Muscle layer of colon (tissue), 2 donors: ENCODE results near the gene APPL1.

Source experiments
- H3K27ac ChIP-seq: one replicate; pipeline ENCODE4 v1.7.0; 2013; ENCODE audit warnings: low read depth, mild to moderate bottlenecking, low read length, moderate library complexity
- H3K27me3 ChIP-seq, 2 donors: one replicate each; pipeline ENCODE4 v1.7.0; 2013; ENCODE audit warnings: low read length in 2 of 2, mild to moderate bottlenecking in 2 of 2; ENCODE audit not compliant: insufficient read depth in 2 of 2, control insufficient read depth in 1 of 2
- H3K36me3 ChIP-seq: one replicate; pipeline ENCODE4 v1.7.0; 2013; ENCODE audit warnings: mild to moderate bottlenecking, low read length; ENCODE audit not compliant: insufficient read depth
- H3K4me1 ChIP-seq: one replicate; pipeline ENCODE4 v1.7.0; 2013; ENCODE audit warnings: mild to moderate bottlenecking, low read length; ENCODE audit not compliant: insufficient read depth
- H3K4me3 ChIP-seq, 2 donors: one replicate each; pipeline ENCODE4 v1.7.0; 2013; ENCODE audit warnings: low read length in 2 of 2, low read depth in 1 of 2, mild to moderate bottlenecking in 1 of 2, moderate library complexity in 1 of 2
- H3K9ac ChIP-seq: one replicate; pipeline ENCODE4 v1.7.0; 2013; ENCODE audit warnings: low read length
- H3K9me3 ChIP-seq: one replicate; pipeline ENCODE4 v1.7.0; 2013; ENCODE audit warnings: mild to moderate bottlenecking, low read length
- donor health status: abdominal sarcoma.
- donor health status: Adenocarcinoma of cecum.

APPL1 gene, protein sequence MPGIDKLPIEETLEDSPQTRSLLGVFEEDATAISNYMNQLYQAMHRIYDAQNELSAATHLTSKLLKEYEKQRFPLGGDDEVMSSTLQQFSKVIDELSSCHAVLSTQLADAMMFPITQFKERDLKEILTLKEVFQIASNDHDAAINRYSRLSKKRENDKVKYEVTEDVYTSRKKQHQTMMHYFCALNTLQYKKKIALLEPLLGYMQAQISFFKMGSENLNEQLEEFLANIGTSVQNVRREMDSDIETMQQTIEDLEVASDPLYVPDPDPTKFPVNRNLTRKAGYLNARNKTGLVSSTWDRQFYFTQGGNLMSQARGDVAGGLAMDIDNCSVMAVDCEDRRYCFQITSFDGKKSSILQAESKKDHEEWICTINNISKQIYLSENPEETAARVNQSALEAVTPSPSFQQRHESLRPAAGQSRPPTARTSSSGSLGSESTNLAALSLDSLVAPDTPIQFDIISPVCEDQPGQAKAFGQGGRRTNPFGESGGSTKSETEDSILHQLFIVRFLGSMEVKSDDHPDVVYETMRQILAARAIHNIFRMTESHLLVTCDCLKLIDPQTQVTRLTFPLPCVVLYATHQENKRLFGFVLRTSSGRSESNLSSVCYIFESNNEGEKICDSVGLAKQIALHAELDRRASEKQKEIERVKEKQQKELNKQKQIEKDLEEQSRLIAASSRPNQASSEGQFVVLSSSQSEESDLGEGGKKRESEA

DNA sequence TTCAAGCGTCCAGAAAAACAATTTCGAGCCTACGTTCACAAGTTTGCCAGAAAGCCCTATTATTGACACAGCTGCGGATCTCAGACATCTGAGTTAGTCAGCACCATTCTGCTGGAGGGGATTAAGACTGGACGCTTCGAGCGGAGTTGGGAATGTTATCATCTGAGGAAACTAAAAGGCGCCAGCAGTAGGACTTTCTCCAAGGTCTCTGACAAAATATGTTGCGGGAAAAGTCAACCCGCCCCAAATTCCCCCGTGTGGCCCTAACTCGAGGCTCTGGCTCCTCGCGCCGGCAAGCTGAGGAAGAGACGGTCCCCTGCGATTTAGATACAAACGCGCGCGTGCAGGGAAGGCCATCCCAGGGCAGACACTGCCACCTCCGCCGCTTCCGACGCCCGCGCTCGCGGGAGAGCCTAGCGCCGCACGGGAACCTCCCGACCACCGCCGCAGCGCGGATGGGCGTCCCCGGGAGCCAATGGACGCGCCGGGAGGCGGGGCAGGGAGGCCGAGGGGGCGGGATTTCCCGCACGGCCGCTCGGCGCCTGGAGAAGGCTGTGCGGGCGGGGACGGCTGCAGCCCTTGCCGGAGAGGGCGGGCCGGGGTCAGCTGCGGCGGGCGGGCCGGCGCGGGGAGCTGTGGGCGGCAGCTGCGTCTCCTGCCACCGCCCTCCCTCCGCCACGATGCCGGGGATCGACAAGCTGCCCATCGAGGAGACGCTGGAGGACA, at the start of gene APPL1:
APPL1 (plus strand) TSS at position 526 of the 726 bp plus-strand sequence; CDS start at position 681, 155 bp downstream.
- H3K4me1 ChIP-seq = peaks cover 16% of the 10 kb centered on the region
- H3K27ac ChIP-seq = peak within 1 kb of the TSS; percentile 97

GRCh38 chr3:57179580-57180410, 47.7 kb upstream of the APPL1 start:
- Histone ChIP-seq H3K4me1 (no peaks in the 10 kb centered on the region), H3K4me3 (no peak overlapping the region), H3K36me3 (no peaks in the 10 kb centered on the region)

More for the DNA sequence above, at the start of gene APPL1:
- H3K9ac ChIP-seq = peak within 1 kb of the TSS; percentile 60
- no peaks in the 10 kb centered on the region for H3K36me3 ChIP-seq
- H3K27me3 ChIP-seq = no peaks in the 10 kb centered on the region
- H3K9me3 ChIP-seq = no peaks in the 10 kb centered on the region
- H3K4me3 ChIP-seq = peak within 1 kb of the TSS; percentile 80 to 87

DNA sequence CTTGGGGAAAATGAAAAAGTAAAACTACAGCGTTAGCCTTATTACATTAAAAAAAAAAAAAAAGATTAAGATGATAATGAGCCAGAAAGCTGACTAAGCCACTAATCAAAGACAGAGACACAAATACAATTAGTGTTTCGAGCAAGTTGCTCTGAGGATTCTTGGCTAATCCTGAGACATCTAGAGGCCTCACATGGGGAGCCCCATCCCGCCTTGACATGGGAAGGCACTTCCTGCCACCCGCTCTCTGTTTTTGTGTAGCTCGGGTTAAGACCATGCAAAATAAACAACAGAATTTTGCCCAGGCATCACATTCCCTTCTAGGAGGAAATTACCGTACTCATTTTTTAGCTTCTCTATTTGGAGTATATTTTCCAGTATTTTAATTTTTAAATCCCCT, 43.0 kb upstream of the APPL1 start:
- Histone ChIP-seq H3K36me3 (no peaks in the 10 kb centered on the region), H3K9ac (no peak overlapping the region), H3K27me3 (no peaks in the 10 kb centered on the region), H3K4me3 (no peak overlapping the region), H3K4me1 (no peaks in the 10 kb centered on the region), H3K27ac (no peak overlapping the region), H3K9me3 (no peaks in the 10 kb centered on the region)

More at GRCh38 chr3:57179580-57180410, 47.7 kb upstream of the APPL1 start:
- Histone ChIP-seq H3K27ac (no peak overlapping the region), H3K9me3 (no peaks in the 10 kb centered on the region), H3K27me3 (no peaks in the 10 kb centered on the region), H3K9ac (no peak overlapping the region)

DNA sequence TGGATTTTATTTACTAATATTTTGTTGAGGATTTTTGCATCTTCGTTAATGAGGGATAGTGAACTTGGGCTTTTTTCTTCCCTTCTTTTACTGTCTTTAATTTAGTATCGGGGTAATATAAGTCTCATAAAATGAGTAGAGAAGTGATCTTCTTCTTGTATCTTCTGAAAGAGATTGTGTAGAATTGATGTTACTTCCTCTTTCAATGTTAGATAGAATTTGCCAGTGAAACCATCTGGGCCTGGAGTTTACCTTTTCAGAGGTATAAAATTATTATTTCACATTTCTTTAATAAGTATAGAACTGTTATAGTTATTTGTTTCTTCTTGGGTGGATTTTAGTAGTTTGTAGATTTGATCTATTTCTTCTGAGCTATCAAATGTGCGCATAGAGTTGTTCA, 35.5 kb upstream of the APPL1 start:
- no peaks in the 10 kb centered on the region for H3K9me3 ChIP-seq
- H3K36me3 ChIP-seq = no peaks in the 10 kb centered on the region
- no peak overlapping the region for H3K27ac ChIP-seq
- H3K4me3 ChIP-seq = no peak overlapping the region
- H3K9ac ChIP-seq = no peak overlapping the region
- no peaks in the 10 kb centered on the region for H3K4me1 ChIP-seq
- H3K27me3 ChIP-seq = no peaks in the 10 kb centered on the region

DNA sequence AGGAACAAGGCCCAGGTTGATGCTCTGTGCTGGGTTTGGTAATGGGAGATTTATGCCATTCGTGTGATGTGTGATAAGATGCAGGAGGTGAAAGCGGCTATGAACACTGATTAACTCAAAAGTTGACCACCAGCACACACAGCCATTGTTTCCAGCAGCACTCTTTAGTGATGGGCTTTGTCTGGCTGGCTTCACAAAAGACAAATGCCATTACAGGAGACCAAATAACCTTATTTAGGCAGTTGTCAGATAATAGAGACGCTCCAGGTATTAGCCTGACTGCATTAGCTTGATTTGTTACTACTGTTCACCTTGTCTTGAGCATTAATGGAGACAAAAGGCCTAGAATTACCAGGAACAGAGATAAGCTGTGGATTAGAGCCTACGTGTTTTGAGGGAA, 32.9 kb upstream of the APPL1 start:
- Histone ChIP-seq H3K27me3 (no peaks in the 10 kb centered on the region), H3K9ac (no peak overlapping the region), H3K4me1 (no peaks in the 10 kb centered on the region), H3K9me3 (no peaks in the 10 kb centered on the region), H3K4me3 (no peak overlapping the region), H3K27ac (no peak overlapping the region), H3K36me3 (no peaks in the 10 kb centered on the region)

DNA sequence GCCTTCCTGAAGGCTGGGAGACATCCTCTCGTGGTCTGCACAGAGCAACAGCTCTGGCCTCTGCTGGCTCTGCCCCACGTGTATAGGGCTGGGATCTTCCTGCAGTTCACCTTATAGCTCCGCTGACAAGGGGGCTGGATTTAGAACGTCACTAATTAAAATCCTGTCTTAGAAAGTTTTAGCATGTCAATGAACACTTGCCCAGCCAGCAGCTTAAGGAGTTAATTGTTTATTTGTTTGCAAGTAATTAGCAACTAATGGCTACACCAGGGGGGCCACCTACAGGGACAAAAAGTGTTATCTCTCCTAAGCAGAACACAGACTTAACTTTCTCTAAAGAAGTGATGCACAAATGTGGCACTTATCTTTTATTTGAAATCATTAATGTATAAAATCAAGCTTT, 27.6 kb upstream of the APPL1 start, which contains the start of gene HESX1:
HESX1 (minus strand) TSS at position 84 of the 403 bp plus-strand sequence; CDS start at position 24, 60 bp downstream.
- H3K27ac ChIP-seq = no peak within 1 kb of the TSS
- H3K4me1 ChIP-seq = no peaks in the 10 kb centered on the region
- no peaks in the 10 kb centered on the region for H3K36me3 ChIP-seq
- H3K4me3 ChIP-seq = no peak within 1 kb of the TSS
- H3K9me3 ChIP-seq = no peaks in the 10 kb centered on the region
- H3K9ac ChIP-seq = no peak within 1 kb of the TSS
- no peaks in the 10 kb centered on the region for H3K27me3 ChIP-seq

DNA sequence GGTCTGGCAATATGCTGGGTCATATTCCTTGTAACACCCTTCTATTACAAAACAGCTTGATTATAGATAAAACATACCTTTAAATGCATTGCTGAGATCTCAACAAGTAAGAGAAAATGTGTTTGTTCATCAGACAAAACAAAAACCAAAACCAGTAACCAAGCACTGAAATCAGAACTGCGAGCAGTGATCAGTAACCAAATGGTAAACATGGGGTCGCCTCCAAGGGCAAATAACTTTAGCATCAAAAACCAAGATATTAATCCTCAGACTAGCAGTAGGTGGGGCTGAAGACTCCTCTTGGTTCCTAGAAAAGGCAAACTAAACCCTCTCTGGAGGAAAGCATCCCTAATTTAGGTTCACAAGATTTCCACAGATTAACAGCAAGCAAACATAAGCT, 21.1 kb upstream of the APPL1 start:
- Histone ChIP-seq H3K4me3 (no peak overlapping the region), H3K9ac (no peak overlapping the region), H3K27ac (no peak overlapping the region), H3K9me3 (no peaks in the 10 kb centered on the region), H3K27me3 (no peaks in the 10 kb centered on the region), H3K4me1 (no peaks in the 10 kb centered on the region), H3K36me3 (no peaks in the 10 kb centered on the region)

DNA sequence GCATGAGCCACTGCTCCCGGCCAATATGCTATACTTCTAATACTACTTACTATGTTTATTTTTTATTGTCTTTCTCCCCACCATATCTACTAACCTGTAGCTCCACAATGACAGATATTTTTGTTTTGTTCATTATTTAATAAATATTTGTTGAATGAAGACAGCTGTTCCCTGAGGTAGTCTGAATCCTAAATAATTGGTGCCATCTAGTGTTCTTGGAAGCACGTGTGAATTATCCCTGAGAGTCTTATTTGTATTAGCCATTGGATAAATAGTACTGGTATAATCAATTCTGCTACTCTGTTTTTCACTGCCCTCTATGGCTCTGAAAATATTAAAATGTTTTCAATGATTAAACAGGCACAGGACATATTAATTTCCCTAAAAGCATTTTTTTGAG, 5.6 kb upstream of the APPL1 start:
- Histone ChIP-seq H3K9ac (no peak overlapping the region), H3K4me1 (peaks cover 5% of the 10 kb centered on the region), H3K27me3 (no peaks in the 10 kb centered on the region), H3K27ac (no peak overlapping the region), H3K36me3 (no peaks in the 10 kb centered on the region), H3K4me3 (no peak overlapping the region), H3K9me3 (no peaks in the 10 kb centered on the region)

DNA sequence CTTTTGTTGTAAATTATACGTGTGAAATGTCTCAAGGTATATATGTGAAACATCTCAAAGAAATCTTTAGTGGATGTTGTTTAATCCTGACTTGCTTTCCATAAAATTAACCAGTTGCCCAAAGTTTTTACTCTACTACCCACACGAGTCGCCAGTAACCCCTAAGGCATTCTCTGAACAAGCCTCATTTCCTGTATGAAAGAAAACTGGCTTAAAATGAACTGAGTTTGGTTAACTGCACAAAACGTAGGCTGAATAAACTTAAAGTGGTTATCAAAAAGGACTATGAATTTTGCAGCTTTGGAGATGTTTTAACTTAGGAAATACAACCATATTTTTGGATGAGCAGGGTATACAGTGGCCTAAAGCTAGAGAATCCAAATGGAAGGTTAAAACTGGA, 2.7 kb upstream of the APPL1 start:
- H3K9ac ChIP-seq = no peak overlapping the region
- no peaks in the 10 kb centered on the region for H3K9me3 ChIP-seq
- no peaks in the 10 kb centered on the region for H3K36me3 ChIP-seq
- no peaks in the 10 kb centered on the region for H3K27me3 ChIP-seq
- no peak overlapping the region for H3K27ac ChIP-seq
- no peak overlapping the region for H3K4me3 ChIP-seq
- H3K4me1 ChIP-seq = peaks cover 16% of the 10 kb centered on the region

GRCh38 chr3:57226176-57226575, 1.4 kb upstream of the APPL1 start:
- H3K36me3 ChIP-seq = no peaks in the 10 kb centered on the region
- H3K9ac ChIP-seq = no peak overlapping the region
- no peaks in the 10 kb centered on the region for H3K27me3 ChIP-seq
- H3K27ac ChIP-seq = no peak overlapping the region
- H3K4me1 ChIP-seq = peaks cover 16% of the 10 kb centered on the region
- no peaks in the 10 kb centered on the region for H3K9me3 ChIP-seq
- H3K4me3 ChIP-seq = no peak overlapping the region
